ENCODE results near the gene TAS1R3.
A peak's percentile ranks its signal among the peaks of the same experiment; 100 is the strongest.

The TAS1R3 gene

DNA sequence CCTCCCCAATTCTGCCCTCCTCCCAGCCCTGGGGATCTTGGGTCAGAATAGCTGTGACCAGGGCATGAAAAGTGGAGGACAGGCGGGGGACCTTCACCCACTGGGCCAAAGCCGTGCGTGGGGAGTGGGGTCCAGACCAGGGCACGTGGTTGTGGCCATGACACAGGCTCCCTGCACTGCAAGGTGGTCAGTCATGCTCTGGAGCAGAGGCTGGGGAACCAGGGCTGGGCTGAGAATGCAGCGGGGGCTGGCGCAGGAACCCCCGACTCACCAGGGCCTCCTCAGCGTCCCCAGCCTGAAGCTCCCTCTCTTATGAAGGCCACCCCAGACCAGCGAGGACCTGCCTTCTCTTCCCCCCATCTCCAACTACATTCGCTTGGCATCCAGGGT, 15.4 kb downstream of the TAS1R3 start:
- no peak overlapping the region for H3K4me3 ChIP-seq (ENCODE audit: low read length in 2 of 2)
- peaks cover under 1 to 2% of the 10 kb centered on the region in 2 donors for H3K36me3 ChIP-seq (ENCODE audit: control insufficient read depth in 2 of 2, insufficient read depth in 2 of 2, low read length in 2 of 2)
- H3K4me1 ChIP-seq (ENCODE audit: control insufficient read depth in 2 of 2, insufficient read depth in 2 of 2, low read length in 2 of 2) = peaks cover 28 to 42% of the 10 kb centered on the region in 2 donors
- no peak overlapping the region for H3K27ac ChIP-seq (ENCODE audit: low read depth in 2 of 2, low read length in 2 of 2)
- H3K9me3 ChIP-seq (ENCODE audit: control insufficient read depth in 2 of 2, low read length in 2 of 2) = no peaks in the 10 kb centered on the region
- no peak overlapping the region for H3K9ac ChIP-seq (ENCODE audit: low read depth in 1 of 2, low read length in 2 of 2)
- no peaks in the 10 kb centered on the region for H3K27me3 ChIP-seq (ENCODE audit: control insufficient read depth in 2 of 2, insufficient read depth in 2 of 2, low read length in 2 of 2)

DNA sequence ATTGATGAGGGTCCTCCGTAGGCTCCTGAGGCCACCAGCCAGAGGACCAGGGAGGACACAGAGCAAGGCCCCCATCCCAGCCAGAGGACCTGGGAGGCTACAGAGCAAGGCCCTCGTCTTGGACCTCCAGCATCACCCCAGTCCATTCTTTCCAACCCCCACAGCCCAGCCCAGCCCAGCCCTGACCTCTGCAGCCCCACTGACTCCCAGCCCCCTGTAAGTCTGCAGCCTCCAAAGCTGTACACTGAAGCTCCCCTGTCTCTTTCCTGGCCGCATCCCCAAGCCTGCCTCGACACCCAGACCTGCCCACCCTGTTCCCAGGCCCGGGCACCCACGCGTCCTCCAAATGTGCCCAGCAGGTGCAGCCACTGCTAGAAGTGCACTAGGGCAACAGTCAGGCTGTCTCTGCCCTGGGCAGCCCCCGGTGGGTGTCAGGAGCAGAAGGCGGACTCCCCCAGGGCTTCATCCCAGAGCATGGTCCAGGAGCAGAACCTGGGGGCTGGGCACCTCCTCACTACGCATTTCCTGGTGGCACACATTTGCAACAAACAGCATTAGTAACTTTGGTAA, 16.0 kb downstream of the TAS1R3 start:
- H3K4me3 ChIP-seq (ENCODE audit: low read length in 2 of 2) = peak overlapping the region; percentile 63 to 82
- no peaks in the 10 kb centered on the region for H3K27me3 ChIP-seq (ENCODE audit: control insufficient read depth in 2 of 2, insufficient read depth in 2 of 2, low read length in 2 of 2)
- H3K9ac ChIP-seq (ENCODE audit: low read depth in 1 of 2, low read length in 2 of 2) = peak overlapping the region; percentile 14 to 84
- H3K4me1 ChIP-seq (ENCODE audit: control insufficient read depth in 2 of 2, insufficient read depth in 2 of 2, low read length in 2 of 2) = peaks cover 28 to 42% of the 10 kb centered on the region in 2 donors
- no peaks in the 10 kb centered on the region for H3K36me3 ChIP-seq (ENCODE audit: control insufficient read depth in 2 of 2, insufficient read depth in 2 of 2, low read length in 2 of 2)
- peak overlapping the region; percentile 88 to 92 for H3K27ac ChIP-seq (ENCODE audit: low read depth in 2 of 2, low read length in 2 of 2)
- no peaks in the 10 kb centered on the region for H3K9me3 ChIP-seq (ENCODE audit: control insufficient read depth in 2 of 2, low read length in 2 of 2)

DNA sequence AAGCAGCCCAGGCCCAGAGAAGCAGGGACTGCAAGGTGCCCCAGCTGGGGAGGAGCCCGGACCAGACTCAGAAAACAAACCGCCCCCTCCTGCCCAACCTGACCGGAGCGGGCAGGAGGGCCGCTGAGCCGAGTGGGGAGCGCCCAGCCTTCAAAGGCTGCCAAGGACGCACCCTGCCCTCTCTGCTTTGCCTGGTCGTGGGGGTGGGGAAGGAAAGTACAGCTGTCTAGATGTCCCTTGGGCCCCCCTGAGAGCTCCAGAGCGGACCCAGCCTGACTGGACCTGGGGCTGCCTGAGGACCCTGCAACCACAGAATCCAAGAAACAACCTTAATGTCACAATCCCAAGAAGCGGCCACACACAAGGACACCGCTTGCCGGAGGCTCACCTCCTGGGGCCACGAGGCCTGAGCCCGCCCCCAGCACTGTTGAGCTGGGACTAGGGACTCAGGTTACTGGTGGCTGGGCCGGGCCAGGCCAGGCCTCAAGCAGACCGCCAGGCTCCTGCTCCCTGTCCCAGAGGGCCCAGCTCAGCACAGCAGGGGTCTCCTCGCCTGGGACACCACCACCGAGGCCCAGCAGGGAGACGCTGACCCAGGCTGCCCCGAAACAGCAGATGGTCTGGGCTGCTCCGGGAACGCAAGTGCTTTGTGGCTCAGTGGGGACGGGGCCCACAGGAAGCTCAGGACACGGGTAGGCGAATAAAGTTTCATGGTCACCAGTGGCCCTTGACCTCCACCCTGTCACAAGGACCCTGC, 16.8 kb downstream of the TAS1R3 start:
- Histone ChIP-seq H3K9ac (ENCODE audit: low read depth in 1 of 2, low read length in 2 of 2) (peak overlapping the region; percentile 83 to 84), H3K4me3 (ENCODE audit: low read length in 2 of 2) (peak overlapping the region; percentile 63 to 82), H3K27ac (ENCODE audit: low read depth in 2 of 2, low read length in 2 of 2) (peak overlapping the region; percentile 88 to 92), H3K27me3 (ENCODE audit: control insufficient read depth in 2 of 2, insufficient read depth in 2 of 2, low read length in 2 of 2) (peaks cover 0 to 3% of the 10 kb centered on the region in 2 donors), H3K9me3 (ENCODE audit: control insufficient read depth in 2 of 2, low read length in 2 of 2) (no peaks in the 10 kb centered on the region), H3K4me1 (ENCODE audit: control insufficient read depth in 2 of 2, insufficient read depth in 2 of 2, low read length in 2 of 2) (peaks cover 28 to 42% of the 10 kb centered on the region in 2 donors), H3K36me3 (ENCODE audit: control insufficient read depth in 2 of 2, insufficient read depth in 2 of 2, low read length in 2 of 2) (no peaks in the 10 kb centered on the region)

GRCh38 chr1:1348420-1349255, 17.6 kb downstream of the TAS1R3 start:
- peak overlapping the region; percentile 88 to 92 for H3K27ac ChIP-seq (ENCODE audit: low read depth in 2 of 2, low read length in 2 of 2)
- no peaks in the 10 kb centered on the region for H3K9me3 ChIP-seq (ENCODE audit: control insufficient read depth in 2 of 2, low read length in 2 of 2)
- H3K4me3 ChIP-seq (ENCODE audit: low read length in 2 of 2) = peak overlapping the region; percentile 63 to 82
- H3K9ac ChIP-seq (ENCODE audit: low read depth in 1 of 2, low read length in 2 of 2) = peak overlapping the region; percentile 83 to 84
- H3K4me1 ChIP-seq (ENCODE audit: control insufficient read depth in 2 of 2, insufficient read depth in 2 of 2, low read length in 2 of 2) = peaks cover 28 to 42% of the 10 kb centered on the region in 2 donors
- peaks cover 4 to 5% of the 10 kb centered on the region in 2 donors for H3K27me3 ChIP-seq (ENCODE audit: control insufficient read depth in 2 of 2, insufficient read depth in 2 of 2, low read length in 2 of 2)
- peaks cover 0 to 2% of the 10 kb centered on the region in 2 donors for H3K36me3 ChIP-seq (ENCODE audit: control insufficient read depth in 2 of 2, insufficient read depth in 2 of 2, low read length in 2 of 2)

- H3K9me3 ChIP-seq (ENCODE audit: control insufficient read depth in 2 of 2, low read length in 2 of 2) = no peaks in the 10 kb centered on the region
- H3K4me3 ChIP-seq (ENCODE audit: low read length in 2 of 2) = peak within 1 kb of the TSS; percentile 68 to 82
- peaks cover 0 to 3% of the 10 kb centered on the region in 2 donors for H3K36me3 ChIP-seq (ENCODE audit: control insufficient read depth in 2 of 2, insufficient read depth in 2 of 2, low read length in 2 of 2)
- peaks cover 4 to 11% of the 10 kb centered on the region in 2 donors for H3K27me3 ChIP-seq (ENCODE audit: control insufficient read depth in 2 of 2, insufficient read depth in 2 of 2, low read length in 2 of 2)
- peak within 1 kb of the TSS; percentile 83 to 90 for H3K9ac ChIP-seq (ENCODE audit: low read depth in 1 of 2, low read length in 2 of 2)
- H3K4me1 ChIP-seq (ENCODE audit: control insufficient read depth in 2 of 2, insufficient read depth in 2 of 2, low read length in 2 of 2) = peaks cover 28 to 38% of the 10 kb centered on the region in 2 donors
- peak within 1 kb of the TSS; percentile 88 to 92 for H3K27ac ChIP-seq (ENCODE audit: low read depth in 2 of 2, low read length in 2 of 2)
Observed at GRCh38 chr1:1349256-1350012, 18.4 kb downstream of the TAS1R3 start, which contains the start of gene DVL1. Gene DVL1, minus strand, starts transcription at chr1:1349418. Its CDS starts 353 bp downstream, at chr1:1349065.

DNA sequence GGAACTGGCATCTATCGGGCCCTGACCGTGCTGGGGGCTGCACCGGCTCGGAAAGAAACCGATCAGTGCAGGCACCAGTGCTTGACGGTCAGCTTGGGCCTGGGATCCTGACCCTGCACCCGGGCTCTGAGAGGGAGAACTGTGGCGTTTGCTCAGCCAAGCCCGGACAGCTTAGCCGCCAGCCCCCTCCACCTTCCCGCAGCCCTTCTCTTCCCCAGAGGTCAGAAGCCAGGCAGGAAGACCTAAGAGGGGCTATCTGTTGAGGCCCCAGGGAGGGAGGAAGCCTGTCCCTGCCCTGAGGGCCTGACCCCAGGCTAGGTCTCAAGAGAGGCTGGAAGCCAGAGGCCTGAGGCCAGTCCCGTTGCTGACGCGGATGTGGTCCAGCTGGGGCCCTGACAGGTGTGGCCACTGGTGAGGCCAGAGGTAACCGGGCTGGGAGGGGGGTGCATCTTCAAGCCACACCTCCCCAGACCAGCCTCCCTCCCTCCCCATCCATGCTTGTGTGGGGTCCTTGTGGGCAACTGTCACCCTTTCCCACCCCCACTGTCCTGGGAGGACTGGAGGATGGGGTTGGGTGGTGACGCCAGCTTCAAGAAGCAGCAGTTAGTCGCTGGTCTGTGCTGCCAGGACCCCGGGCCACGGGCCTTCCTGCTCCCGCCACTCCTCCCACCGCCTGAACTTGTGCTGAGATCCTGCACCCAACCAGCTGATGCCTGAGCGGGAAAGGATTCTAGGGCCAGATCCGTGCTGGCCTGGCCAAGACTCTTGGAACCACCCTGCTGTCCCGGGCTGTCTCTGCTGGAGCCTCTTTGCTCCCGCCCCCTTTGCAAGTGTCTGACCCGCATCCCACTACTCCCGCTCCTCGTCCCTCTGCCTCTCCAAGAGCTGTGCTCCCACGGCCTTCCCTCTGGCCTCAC, 20.7 kb downstream of the TAS1R3 start:
- Histone ChIP-seq H3K9me3 (ENCODE audit: control insufficient read depth in 2 of 2, low read length in 2 of 2) (no peaks in the 10 kb centered on the region), H3K4me3 (ENCODE audit: low read length in 2 of 2) (no peak overlapping the region), H3K9ac (ENCODE audit: low read depth in 1 of 2, low read length in 2 of 2) (no peak overlapping the region), H3K27me3 (ENCODE audit: control insufficient read depth in 2 of 2, insufficient read depth in 2 of 2, low read length in 2 of 2) (peaks cover 6 to 13% of the 10 kb centered on the region in 2 donors), H3K27ac (ENCODE audit: low read depth in 2 of 2, low read length in 2 of 2) (peak overlapping the region in 1 of 2 donors; percentile 38), H3K4me1 (ENCODE audit: control insufficient read depth in 2 of 2, insufficient read depth in 2 of 2, low read length in 2 of 2) (peaks cover 16 to 17% of the 10 kb centered on the region in 2 donors), H3K36me3 (ENCODE audit: control insufficient read depth in 2 of 2, insufficient read depth in 2 of 2, low read length in 2 of 2) (peaks cover 0 to 3% of the 10 kb centered on the region in 2 donors)

GRCh38 chr1:1352786-1353388, 21.8 kb downstream of the TAS1R3 start:
- Histone ChIP-seq H3K27ac (ENCODE audit: low read depth in 2 of 2, low read length in 2 of 2) (no peak overlapping the region), H3K4me1 (ENCODE audit: control insufficient read depth in 2 of 2, insufficient read depth in 2 of 2, low read length in 2 of 2) (peaks cover 5 to 6% of the 10 kb centered on the region in 2 donors), H3K27me3 (ENCODE audit: control insufficient read depth in 2 of 2, insufficient read depth in 2 of 2, low read length in 2 of 2) (peaks cover 9 to 15% of the 10 kb centered on the region in 2 donors), H3K9me3 (ENCODE audit: control insufficient read depth in 2 of 2, low read length in 2 of 2) (no peaks in the 10 kb centered on the region), H3K36me3 (ENCODE audit: control insufficient read depth in 2 of 2, insufficient read depth in 2 of 2, low read length in 2 of 2) (peaks cover 0 to 3% of the 10 kb centered on the region in 2 donors), H3K9ac (ENCODE audit: low read depth in 1 of 2, low read length in 2 of 2) (no peak overlapping the region), H3K4me3 (ENCODE audit: low read length in 2 of 2) (no peak overlapping the region)

GRCh38 chr1:1353389-1354151, 22.5 kb downstream of the TAS1R3 start:
- Histone ChIP-seq H3K4me3 (ENCODE audit: low read length in 2 of 2) (no peak overlapping the region), H3K9me3 (ENCODE audit: control insufficient read depth in 2 of 2, low read length in 2 of 2) (no peaks in the 10 kb centered on the region), H3K36me3 (ENCODE audit: control insufficient read depth in 2 of 2, insufficient read depth in 2 of 2, low read length in 2 of 2) (peaks cover 0 to 3% of the 10 kb centered on the region in 2 donors), H3K27me3 (ENCODE audit: control insufficient read depth in 2 of 2, insufficient read depth in 2 of 2, low read length in 2 of 2) (peaks cover 11 to 20% of the 10 kb centered on the region in 2 donors), H3K9ac (ENCODE audit: low read depth in 1 of 2, low read length in 2 of 2) (no peak overlapping the region), H3K27ac (ENCODE audit: low read depth in 2 of 2, low read length in 2 of 2) (no peak overlapping the region), H3K4me1 (ENCODE audit: control insufficient read depth in 2 of 2, insufficient read depth in 2 of 2, low read length in 2 of 2) (peaks cover 0 to under 1% of the 10 kb centered on the region in 2 donors)

Data from mucosa of rectum (tissue), 2 donors.